Muscle layer of duodenum (tissue), 2 donors: ENCODE data around the gene TFDP1.

Experiments
- H3K27ac ChIP-seq: one replicate; pipeline ENCODE4 v1.7.0; 2013; ENCODE audit warnings: mild to moderate bottlenecking, low read length
- H3K27me3 ChIP-seq: one replicate; pipeline ENCODE4 v1.7.0; 2013; ENCODE audit warnings: low read depth, mild to moderate bottlenecking, control low read depth, low read length
- H3K36me3 ChIP-seq, 2 donors: one replicate each; pipeline ENCODE4 v1.7.0; 2013; ENCODE audit warnings: low read length in 2 of 2, control low read depth in 1 of 2, mild to moderate bottlenecking in 1 of 2; ENCODE audit not compliant: insufficient read depth in 2 of 2, control insufficient read depth in 1 of 2
- H3K4me1 ChIP-seq, 2 donors: one replicate each; pipeline ENCODE4 v1.7.0; 2013; ENCODE audit warnings: low read length in 2 of 2, mild to moderate bottlenecking in 2 of 2, control low read depth in 1 of 2, moderate library complexity in 1 of 2; ENCODE audit not compliant: insufficient read depth in 2 of 2, control insufficient read depth in 1 of 2
- H3K4me3 ChIP-seq, 2 donors: one replicate each; pipeline ENCODE4 v1.7.0; 2013; ENCODE audit warnings: low read length in 2 of 2, low read depth in 1 of 2, mild to moderate bottlenecking in 1 of 2
- H3K9me3 ChIP-seq, 2 donors: one replicate each; pipeline ENCODE4 v1.7.0; 2013; ENCODE audit warnings: low read length in 2 of 2, control low read depth in 1 of 2, mild to moderate bottlenecking in 1 of 2; ENCODE audit not compliant: control insufficient read depth in 1 of 2
- donor health status: healthy.

Gene TFDP1

DNA sequence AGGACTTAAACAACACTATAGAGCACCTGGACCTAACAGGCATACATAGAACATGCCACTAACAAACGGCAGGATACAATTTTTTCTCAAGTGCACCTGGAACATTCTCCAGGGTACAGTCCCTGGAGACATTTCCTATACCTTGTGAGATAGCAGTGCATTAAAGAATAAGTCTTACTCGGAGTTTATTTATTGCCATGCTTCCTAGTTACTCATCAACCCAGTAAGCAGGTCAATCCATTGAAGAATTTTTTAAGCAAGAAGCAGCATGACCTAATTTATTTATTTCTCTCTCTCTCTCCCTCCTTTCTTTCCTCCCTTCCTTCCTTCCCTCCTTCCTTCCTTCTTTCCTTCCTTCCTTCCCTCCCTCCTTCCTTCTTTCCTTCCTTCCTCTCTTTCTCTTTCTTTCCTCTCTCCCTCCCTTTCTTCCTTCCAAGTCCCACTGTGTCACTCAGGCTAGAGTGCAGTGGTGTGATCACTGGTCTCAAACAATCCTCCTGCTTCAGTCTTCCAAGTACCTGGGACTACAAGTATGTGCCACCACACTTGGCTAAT lies 6.6 kb upstream of the TFDP1 start:
- H3K27ac ChIP-seq, result no peak overlapping the region
- no peak overlapping the region for H3K4me3 ChIP-seq
- H3K27me3 ChIP-seq, result no peaks in the 10 kb centered on the region
- H3K4me1 ChIP-seq, result no peaks in the 10 kb centered on the region
- peaks cover 0 to 11% of the 10 kb centered on the region in 2 donors for H3K9me3 ChIP-seq
- no peaks in the 10 kb centered on the region for H3K36me3 ChIP-seq

DNA sequence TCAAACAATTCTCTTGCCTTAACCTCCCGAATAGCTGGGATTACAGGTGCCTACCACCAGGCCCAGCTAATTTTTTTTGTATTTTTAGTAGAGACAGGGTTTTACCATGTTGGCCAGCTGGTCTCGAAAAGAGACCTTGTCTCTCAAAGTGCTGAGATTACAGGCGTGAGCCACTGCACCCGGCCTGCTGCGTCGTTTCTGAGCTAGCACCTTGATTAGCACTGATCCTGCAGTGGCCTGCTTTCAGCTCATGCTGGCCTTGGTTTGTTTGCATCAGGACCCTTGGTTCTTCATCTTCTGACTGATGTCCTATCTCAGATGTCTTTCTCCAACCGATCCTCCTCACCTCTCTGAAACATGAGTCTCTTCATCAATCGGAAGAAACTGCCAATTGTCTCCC lies 4.9 kb upstream of the TFDP1 start:
- Histone ChIP-seq H3K27me3 (no peaks in the 10 kb centered on the region), H3K9me3 (peaks cover 0 to 9% of the 10 kb centered on the region in 2 donors), H3K4me1 (no peaks in the 10 kb centered on the region), H3K4me3 (no peak overlapping the region), H3K36me3 (no peaks in the 10 kb centered on the region), H3K27ac (no peak overlapping the region)

DNA sequence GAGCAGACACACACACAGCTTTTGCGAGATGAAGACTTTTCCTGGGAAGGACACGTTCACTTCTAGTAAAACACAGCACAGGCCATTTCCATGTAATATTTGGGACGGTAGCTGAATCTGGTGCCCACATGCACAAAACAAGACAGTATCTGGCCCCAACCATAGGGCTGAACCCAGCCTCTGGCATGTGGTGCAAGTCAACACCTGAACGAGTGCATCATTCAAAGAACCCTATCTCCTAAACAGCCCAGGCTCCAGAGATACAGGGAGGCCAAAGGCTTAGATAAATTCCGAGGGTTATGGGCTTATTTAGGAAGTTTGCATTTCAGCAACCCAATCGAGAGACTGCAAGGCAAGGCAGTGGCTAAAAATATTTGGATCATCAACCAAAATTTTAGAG lies 2.7 kb upstream of the TFDP1 start:
- peaks cover 0 to 6% of the 10 kb centered on the region in 2 donors for H3K4me1 ChIP-seq
- H3K36me3 ChIP-seq, result peaks cover 0 to 3% of the 10 kb centered on the region in 2 donors
- no peak overlapping the region for H3K4me3 ChIP-seq
- no peaks in the 10 kb centered on the region for H3K27me3 ChIP-seq
- H3K9me3 ChIP-seq, result peaks cover 0 to 2% of the 10 kb centered on the region in 2 donors
- H3K27ac ChIP-seq, result no peak overlapping the region

DNA sequence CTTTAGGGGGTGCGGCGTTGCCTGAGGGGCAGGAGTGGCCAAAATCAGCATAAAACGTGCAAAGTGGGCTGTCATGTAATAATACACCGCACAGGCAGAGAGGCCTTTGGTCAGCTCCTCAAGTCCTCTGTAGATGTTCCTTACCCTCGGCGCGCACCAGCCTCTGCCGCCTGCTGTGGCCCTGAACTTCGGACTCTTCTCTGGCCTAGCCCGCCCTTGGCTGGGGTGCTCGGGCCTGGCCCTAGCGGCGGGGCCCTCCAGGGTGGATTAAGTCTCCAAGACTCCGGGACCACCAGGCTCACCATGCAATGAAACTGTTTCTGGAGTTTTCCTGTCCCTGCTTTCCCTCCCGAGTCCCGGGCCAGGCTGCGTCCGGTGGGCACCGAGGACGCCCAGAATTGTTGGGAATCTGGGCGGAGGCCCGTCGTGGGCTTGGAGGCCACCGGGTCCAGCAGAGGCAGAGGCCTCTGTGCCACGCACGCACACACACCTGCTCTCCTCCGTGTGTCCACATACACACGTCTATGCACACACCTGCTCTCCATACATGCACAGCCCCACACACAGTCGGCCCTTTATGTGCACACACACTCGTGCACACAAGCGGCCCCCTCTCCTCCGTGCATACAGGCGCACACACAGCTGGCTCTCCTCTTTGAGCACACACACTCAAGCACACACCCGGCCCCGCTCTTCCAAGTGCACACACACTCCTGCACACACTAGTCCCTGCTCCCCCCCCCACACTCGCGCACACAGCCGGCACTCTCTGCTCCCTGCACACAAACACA lies 1.5 kb upstream of the TFDP1 start:
- Histone ChIP-seq H3K4me1 (peaks cover 0 to 7% of the 10 kb centered on the region in 2 donors), H3K27ac (no peak overlapping the region), H3K4me3 (no peak overlapping the region), H3K9me3 (no peaks in the 10 kb centered on the region), H3K27me3 (no peaks in the 10 kb centered on the region), H3K36me3 (peaks cover 0 to 4% of the 10 kb centered on the region in 2 donors)

DNA sequence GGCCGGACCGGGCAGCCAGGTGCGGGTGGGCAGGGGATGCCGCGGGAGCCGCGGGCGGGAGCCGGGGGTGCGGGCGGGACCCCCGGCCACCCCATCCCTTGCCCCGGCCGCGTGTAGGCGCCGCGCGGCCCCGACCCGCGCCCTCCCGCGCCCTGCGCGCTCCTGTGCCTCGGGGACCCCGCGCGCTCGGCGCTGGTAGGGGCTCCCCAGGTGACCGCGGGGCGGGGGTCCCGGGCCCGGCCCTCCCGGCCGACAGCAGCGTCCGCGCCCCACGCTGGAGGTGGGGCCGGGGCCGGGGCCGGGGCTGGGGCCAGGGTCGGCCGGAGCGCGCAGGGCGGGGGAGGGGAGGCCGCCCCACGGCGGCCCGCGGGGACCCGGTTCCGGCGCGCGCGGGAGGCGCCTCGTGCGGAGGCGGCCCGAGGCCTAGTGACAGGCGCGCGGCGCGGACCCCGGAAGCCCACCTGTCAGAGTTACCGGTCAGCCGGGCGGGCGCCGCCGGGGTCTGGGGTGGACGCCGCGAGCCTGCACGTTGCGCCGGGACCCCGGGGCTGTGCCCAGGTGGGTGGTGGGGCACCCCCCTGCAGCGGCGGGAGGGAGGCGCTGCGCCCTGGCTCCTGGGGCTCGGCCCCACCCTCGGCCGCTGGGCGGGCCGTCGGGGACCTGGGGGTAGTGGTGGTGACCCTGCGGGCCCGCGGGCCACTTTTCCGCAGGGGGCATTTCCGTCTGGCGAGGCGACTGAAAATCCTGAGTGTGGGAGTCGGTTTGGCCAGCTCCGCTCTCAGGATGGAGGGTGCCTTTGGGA lies 518 bp downstream of the TFDP1 start:
- Histone ChIP-seq H3K9me3 (no peaks in the 10 kb centered on the region), H3K27me3 (no peaks in the 10 kb centered on the region), H3K27ac (no peak overlapping the region), H3K36me3 (peaks cover 6 to 7% of the 10 kb centered on the region in 2 donors), H3K4me3 (peak overlapping the region; percentile 44 to 72), H3K4me1 (peaks cover 0 to 7% of the 10 kb centered on the region in 2 donors)

DNA sequence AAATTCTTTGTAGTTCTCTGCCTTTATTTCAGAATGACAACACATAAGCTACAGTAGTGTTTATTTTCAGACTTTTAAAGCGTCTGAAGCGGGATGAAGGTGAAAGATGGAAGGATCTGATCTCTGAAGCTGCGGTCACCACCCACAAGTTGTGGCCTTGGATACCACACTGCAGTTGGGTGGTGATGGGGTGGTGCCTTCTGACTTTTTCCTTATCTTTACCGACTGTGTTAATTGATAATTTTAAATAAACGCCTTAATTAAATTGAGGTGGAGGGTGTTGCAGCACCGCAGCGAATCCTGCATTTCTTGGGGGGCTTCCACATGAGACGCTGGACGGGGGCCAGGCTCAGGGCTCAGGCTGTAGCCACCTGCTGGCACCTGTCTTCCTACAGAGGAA lies 1.3 kb downstream of the TFDP1 start:
- no peaks in the 10 kb centered on the region for H3K27me3 ChIP-seq
- H3K4me1 ChIP-seq, result peaks cover 0 to 7% of the 10 kb centered on the region in 2 donors
- no peaks in the 10 kb centered on the region for H3K9me3 ChIP-seq
- no peak overlapping the region for H3K27ac ChIP-seq
- peaks cover 6 to 7% of the 10 kb centered on the region in 2 donors for H3K36me3 ChIP-seq
- peak overlapping the region; percentile 44 to 72 for H3K4me3 ChIP-seq

DNA sequence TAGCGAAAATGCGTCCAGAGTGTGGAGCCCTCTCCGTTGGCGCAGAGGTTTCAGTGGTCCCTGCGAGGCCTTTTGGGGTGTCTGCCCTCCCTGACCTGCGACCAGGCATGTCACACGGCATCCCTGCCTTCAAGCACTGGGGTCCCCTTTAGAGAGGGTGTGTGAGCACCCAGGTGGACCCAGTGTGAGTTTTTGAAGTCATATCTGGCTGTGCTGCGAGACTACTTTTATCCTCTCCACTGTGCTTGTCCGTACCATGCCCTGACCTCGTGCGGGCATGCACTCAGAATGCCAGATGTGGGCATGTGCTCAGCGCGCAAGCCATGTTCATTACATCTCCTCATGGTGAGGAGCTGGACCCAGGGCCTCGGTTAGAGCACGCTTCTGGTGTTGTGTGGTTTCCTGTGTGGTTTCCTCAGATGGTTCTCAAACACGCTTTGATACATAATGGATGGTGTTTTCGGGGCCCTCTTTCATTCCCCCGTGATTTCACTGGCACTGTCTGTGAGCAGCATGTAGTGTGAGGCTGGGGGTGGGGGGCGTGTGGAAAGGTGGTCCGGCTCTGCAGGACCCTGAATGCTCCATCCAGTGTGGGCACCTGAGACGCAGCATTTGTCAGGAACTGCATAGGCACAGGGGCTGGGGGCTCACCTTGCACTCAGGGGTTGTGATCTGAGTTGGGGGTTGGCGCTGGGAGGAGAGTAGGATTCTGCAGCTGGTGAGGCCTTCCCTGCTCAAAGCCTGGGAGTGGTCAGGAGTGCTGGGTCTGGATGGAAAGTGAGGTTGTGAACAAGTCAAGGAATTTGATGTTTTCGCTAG lies 2.3 kb downstream of the TFDP1 start:
- H3K9me3 ChIP-seq, result no peaks in the 10 kb centered on the region
- H3K27me3 ChIP-seq, result no peaks in the 10 kb centered on the region
- no peak overlapping the region for H3K27ac ChIP-seq
- H3K4me1 ChIP-seq, result peaks cover 0 to 7% of the 10 kb centered on the region in 2 donors
- H3K4me3 ChIP-seq, result no peak overlapping the region
- peaks cover 6 to 7% of the 10 kb centered on the region in 2 donors for H3K36me3 ChIP-seq

DNA sequence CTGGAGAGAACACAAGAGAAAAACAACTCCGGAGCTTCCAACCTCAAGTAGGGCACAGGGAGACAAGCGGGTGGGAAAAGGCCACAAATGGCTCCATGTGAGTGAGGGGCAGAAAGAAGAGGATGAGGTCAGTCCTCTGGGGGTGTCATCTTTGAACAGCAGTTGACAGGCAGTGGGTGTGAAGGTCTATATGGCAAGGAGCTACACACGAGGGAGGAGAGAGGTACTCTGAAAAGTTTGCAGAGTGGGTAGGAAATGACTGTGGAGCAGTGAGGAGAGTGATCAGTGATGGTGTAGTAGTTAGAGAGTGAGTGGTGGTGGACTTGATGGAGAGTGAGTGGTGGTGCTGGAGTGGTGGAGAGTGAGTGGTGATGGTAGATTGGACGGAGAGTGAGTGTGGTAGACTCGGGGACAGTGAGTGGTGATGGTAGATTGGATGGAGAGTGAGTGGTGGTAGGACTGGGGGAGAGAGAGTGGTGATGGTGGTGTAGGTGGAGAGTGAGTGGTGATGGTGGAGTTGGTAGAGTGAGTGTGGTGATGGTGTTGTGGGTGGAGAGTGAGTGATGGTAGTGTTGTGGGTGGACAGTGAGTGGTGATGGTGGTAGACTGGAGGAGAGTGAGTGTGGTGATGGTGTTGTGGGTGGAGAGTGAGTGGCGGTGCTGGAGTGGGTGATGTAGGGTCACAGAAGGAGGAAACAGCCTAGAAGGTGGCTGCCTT lies 4.0 kb downstream of the TFDP1 start:
- Histone ChIP-seq H3K27ac (no peak overlapping the region), H3K4me3 (no peak overlapping the region), H3K27me3 (no peaks in the 10 kb centered on the region), H3K9me3 (no peaks in the 10 kb centered on the region), H3K4me1 (peaks cover 0 to 7% of the 10 kb centered on the region in 2 donors), H3K36me3 (peaks cover 12% of the 10 kb centered on the region in 2 donors)

DNA sequence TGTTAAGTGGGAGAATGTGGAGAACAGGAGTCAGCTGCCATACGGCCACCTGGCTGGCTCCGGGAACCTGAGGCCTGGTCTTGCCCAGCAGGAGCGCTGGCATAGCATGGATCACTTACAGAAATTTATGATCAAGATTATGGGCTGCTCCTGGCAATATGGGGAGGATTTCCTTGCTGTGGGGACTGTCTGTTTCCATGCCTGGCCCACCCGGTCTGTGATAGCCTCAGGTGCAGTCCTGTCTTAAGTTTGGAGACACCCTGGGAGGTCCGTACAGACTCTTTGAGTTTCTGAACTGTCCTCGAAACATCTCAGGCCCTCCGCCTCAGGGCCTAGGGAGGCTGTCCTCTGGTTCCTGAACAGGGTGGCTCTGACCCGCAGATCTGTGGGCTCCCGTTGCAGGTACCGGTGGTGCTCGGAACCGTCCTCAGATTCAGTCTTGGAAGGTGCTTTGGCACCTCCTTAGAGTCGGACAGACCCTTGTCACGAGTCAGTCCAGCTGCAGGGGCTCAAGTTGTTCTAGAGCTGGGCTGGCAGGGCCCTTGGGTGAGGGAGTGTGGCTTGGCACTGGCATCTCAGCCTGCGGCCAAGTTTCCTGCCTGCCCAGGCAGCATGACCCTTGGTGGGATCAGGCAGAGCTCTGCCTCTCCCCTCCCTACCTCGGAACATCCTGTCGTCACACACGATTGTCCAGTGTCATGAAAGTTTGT lies 4.9 kb downstream of the TFDP1 start:
- H3K27ac ChIP-seq, result no peak overlapping the region
- H3K27me3 ChIP-seq, result no peaks in the 10 kb centered on the region
- H3K36me3 ChIP-seq, result peaks cover 12% of the 10 kb centered on the region in 2 donors
- peaks cover 0 to 7% of the 10 kb centered on the region in 2 donors for H3K4me1 ChIP-seq
- no peak overlapping the region for H3K4me3 ChIP-seq
- H3K9me3 ChIP-seq, result no peaks in the 10 kb centered on the region

DNA sequence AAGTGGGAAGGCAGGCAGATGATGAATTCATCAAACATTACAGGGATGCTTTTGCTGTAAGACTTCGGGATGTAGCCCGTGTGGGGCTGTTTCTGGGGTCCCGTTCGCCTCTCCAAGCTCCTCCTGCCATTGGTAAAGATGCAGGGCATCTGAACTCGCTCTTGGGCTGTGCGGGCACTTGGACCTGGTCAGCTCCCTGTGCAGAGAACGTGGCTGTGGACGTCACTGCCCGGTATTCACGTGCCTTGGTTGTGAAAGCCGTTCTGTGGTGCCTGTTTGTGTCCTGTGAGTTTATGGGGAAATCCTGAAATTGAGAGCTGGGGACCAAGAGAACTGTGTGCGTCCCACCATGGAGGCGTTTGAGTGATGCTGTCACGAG lies 5.4 kb downstream of the TFDP1 start:
- Histone ChIP-seq H3K27me3 (no peaks in the 10 kb centered on the region), H3K27ac (no peak overlapping the region), H3K4me3 (no peak overlapping the region), H3K36me3 (peaks cover 12% of the 10 kb centered on the region in 2 donors), H3K4me1 (peaks cover 0 to 7% of the 10 kb centered on the region in 2 donors), H3K9me3 (no peaks in the 10 kb centered on the region)
